ENCODE data around the gene KANK3. TPM values are rescaled to one million over a fixed set of nuclear protein-coding genes. Genes with fewer than 3 reads are reported as not detected.

The KANK3 gene
- total RNA-seq, 1 experiment from 2014 or later: 1.2 TPM

DNA sequence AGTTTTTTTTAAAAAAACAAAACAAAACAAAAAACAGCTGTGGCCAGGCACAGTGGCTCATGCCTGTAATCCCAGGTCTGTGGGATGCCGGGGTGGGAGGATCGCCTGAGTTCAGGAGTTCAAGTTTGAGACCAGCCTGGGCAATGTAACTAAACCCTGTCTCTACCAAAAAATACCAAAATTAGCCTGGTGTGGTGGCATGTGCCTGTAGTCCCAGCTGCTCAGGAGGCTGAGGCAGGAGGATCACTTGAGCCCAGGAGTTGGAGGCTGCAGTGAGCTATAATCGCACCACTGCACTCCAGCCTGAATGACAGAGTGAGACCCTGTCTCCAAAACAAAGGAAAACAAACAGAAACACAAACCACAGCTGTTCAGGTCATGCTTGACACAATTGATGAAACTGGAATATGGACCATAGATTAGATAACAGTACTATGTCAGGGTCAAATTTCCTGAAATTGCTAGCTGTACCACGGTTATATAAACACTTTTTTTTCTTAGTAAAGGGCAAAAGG, 14.0 kb upstream of the KANK3 start:
- CTCF ChIA-PET: no interaction called here

More for the DNA sequence above, 14.0 kb upstream of the KANK3 start:
- H3K27ac ChIP-seq (ENCODE audit: low read length): no peak overlapping the region
- DNase-seq (ENCODE audit: low read depth, low spot score) (no peak), ATAC-seq (no peak)
- no peaks in the 10 kb centered on the region for H3K36me3 ChIP-seq (ENCODE audit: control insufficient read depth, insufficient read depth, low read length)
- TF ChIP-seq TCF7L2 (IDR thresholded peaks at IDR 0.05; ENCODE audit: low read depth, low read length): no peak
- no peak for TF ChIP-seq POLR2AphosphoS5 (IDR thresholded peaks at IDR 0.05; ENCODE audit: low read depth, low read length)
- no peak for TF ChIP-seq SIN3A (IDR thresholded peaks at IDR 0.05; ENCODE audit: borderline replicate concordance, insufficient read depth, low read depth, low read length)
- TF ChIP-seq CTCF (IDR thresholded peaks at IDR 0.05): no peak
- no peak for TF ChIP-seq REST (IDR thresholded peaks at IDR 0.05; ENCODE audit: insufficient read depth in 1 of 2, low read depth in 2 of 2, low read length in 1 of 2)
- in situ Hi-C loops (cut with HindIII; ENCODE audit: low pct_unique_long_range_greater_than_20kb, low sequenced_read_pairs): no loop called here
- no TSS peak for BruUV-seq (replicated peaks)
- intact Hi-C loops (cut with micrococcal nuclease; ENCODE audit: unreplicated experiment): loop anchor here (10.0 kb wide), 1 partner anchor 98 kb away; no protein-coding TSS in a partner anchor
- peaks cover 8% of the 10 kb centered on the region; the same call in 1 of the 2 replicates for H3K4me1 ChIP-seq (ENCODE audit: control insufficient read depth, insufficient read depth, low read length)
- no peak overlapping the region for H3K4me3 ChIP-seq (ENCODE audit: low read depth in 2 of 2, low read length in 2 of 2)
- no peaks in the 10 kb centered on the region for H3K9me3 ChIP-seq (ENCODE audit: control insufficient read depth, insufficient read depth, low read depth, low read length)
- H3K27me3 ChIP-seq (ENCODE audit: control insufficient read depth, insufficient read depth, low read length): no peaks in the 10 kb centered on the region
- POLR2A ChIA-PET: no interaction called here
